NCI-H345 treated with DMSO at 0.1 percent for 48 hours (cell line): Measurements from ENCODE around the gene CD99L2.

ENCODE experiments used
- DNase-seq: peaks from one replicate; lab custom pipeline; 2025; ENCODE audit not compliant: unreplicated experiment; lab: John Stamatoyannopoulos, UW

CD99L2 gene

DNA sequence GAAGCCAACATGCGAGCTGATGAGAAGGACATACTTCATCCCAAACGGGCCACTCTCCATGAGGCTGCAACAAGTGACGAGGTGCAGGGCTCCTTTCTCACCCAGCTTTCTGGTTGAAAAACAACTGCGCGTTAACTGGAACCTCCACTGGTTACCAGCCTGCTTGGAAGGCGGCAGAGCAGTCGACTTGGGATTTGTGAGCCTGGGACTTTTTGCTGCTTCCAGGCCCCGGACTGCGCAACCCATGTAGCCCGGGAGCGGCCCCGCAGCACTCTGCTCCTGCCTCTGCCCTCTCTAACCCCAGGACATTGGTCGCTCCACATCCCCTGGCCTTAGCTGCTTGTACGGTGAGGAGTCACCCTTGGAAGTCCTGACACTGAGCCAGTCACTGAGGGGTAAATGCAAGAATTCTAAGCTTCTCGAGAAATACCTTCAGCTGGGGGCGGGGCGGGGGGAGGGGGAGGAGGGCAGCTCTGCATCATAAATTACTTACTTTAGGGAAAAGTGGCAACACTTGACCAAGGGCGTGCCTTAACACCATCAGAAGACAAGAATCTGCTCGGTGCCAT, 132.6 kb downstream of the CD99L2 start:
- DNase-seq = no peak

DNA sequence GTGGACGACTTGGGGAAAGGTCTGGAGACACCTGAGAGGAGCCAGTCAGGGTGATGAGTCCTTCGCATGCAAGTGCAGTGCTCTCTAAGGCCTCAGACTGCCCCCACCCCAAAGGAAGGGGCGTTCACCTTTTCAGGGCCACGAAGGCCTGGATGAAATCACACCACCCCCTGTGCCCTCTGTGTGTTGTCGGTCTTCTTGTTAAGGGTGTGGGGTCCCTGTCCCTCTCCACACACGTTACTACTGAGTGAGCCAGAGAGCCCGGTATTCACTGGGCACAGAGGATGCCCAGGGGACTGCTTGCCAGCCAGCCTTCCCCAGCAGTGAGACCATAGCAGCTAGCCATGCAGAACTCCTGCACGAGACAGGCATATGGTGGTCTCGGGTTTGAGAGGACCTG, 133.2 kb downstream of the CD99L2 start:
- no peak for DNase-seq

DNA sequence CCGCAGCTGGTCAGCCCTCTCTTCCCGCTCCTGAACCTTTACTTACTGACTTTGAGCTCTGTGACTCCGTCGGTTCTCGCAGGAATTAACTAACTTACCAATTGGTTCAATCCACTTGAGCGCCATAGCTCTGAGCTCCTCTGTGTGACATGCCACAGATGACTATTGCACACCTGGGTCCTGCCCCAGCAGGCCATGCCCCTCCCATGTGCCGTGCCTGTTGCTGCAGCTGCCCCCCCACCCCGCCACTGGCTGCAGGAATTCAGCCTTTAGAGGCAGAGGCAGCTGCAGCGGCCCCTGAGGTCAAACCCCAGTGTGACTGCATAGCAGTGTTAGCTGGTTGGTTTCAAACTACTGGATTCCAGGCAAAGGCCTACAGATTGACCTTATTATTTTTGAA, 134.7 kb downstream of the CD99L2 start:
- no peak for DNase-seq

DNA sequence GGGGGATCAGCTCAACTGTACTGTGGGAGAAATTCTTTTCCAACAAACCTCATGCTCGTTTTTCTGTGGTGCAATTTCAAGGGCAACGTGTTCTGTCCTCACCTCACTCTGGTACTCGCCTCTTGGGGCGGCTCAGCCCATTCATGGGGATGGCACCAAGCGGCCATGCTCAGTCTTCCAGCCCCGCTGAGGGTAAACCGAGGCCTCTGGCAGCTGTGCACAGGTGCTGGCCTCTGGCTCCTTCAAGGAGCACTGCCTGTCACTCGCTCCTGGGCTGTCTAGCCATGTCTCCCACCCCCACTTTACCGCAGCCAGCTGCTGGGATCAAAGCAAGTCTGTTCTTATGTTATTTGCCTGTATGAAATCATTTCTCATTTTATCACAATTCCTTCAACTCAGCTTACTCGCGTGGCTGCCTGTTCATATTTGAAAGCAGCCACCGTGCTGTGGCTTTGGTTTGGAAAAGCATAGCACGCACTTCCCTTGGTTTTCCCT, 135.1 kb downstream of the CD99L2 start:
- no peak for DNase-seq

DNA sequence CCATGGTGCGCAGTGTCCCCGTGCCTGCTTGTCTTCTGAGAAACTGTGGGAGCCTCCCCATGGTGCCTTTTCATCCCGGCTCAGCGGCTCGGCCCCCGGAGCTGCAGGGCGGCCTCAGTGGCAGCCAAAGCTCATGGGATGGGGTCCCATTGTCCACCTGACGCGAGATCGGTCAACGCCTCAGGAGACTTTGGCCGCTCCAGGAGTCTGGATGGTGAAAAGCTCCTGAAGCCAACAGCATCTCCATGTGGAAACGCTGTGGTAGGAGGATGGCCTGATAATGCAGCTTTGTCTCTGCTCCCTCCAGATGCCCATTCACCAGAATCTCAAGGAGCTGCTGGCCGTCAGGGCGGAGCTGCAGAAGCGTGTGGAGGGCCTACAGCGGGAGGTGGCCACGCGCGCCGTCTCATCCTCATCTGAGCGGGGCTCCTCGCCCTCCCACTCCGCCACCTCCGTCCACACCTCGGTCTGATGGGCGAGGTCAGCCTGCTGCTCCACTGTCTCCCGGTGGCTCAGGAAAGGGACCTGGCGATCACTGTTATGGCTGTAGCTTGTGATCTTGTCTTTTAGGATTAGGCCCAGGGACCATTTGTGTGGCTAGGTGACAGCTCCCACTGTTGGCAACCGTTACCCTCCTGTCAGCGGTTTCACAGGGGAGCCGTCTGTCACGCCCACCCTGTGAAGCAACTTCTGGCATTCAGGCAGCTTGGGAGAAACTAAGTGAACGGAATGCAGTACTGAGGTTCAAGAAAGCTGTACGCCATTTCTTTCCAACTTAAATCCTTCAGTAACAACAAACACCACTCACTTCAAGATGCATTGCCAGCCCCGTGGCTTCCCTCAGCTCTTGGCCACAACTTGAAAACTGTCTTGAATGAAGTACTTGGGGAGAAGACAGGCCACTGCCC, 136.0 kb downstream of the CD99L2 start:
- DNase-seq = no peak

DNA sequence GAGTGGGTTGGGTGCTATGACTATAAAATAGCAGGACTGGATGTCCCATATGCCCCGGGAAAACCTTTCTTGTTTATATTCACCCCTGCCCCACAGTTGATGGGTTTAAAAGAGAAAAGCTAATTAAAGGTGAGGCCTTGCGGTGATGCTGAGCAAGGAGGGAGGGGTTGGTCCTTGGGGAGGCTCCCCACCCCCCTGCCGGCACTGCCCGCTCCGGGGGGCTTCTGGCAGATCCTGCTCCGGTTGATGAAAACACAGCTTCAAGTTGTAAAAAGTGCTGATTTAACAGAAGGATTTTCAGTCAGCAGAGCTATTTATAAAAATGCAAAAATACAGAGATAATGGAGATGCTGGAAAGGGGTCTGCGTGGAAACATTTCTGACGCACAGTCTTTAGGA, 136.7 kb downstream of the CD99L2 start:
- no peak for DNase-seq

DNA sequence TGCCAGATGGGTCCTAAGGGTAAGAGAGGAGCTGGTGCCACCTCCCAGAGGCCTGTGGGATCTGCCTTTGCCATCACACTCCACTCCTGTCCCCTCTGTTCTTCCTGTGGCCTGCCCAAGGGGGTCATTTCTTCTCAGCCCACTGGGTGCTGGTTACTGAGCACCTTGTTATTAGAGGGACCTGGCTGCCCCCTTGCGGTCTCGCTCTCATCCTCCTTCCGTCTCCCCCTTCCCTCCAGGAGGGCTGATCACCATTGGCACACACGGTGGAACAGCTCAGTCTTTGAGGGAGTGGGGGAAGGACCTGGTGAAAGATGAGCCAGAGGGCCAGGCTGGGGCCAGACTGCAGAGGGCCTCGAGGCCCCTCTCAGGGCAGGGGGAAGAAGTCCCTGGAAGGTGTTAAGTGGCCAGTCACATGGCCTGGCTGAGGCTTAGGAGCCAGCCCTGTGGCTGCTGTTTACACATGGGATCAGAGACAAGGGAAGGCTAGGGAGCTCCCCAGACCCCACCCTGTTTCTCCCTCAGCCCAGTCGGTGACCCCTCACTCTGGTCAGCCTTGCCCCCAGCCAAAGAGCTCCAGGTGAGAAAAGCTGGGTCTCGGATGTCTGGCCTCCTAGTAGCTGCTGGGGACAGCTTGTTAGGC, 137.2 kb downstream of the CD99L2 start:
- DNase-seq = no peak

DNA sequence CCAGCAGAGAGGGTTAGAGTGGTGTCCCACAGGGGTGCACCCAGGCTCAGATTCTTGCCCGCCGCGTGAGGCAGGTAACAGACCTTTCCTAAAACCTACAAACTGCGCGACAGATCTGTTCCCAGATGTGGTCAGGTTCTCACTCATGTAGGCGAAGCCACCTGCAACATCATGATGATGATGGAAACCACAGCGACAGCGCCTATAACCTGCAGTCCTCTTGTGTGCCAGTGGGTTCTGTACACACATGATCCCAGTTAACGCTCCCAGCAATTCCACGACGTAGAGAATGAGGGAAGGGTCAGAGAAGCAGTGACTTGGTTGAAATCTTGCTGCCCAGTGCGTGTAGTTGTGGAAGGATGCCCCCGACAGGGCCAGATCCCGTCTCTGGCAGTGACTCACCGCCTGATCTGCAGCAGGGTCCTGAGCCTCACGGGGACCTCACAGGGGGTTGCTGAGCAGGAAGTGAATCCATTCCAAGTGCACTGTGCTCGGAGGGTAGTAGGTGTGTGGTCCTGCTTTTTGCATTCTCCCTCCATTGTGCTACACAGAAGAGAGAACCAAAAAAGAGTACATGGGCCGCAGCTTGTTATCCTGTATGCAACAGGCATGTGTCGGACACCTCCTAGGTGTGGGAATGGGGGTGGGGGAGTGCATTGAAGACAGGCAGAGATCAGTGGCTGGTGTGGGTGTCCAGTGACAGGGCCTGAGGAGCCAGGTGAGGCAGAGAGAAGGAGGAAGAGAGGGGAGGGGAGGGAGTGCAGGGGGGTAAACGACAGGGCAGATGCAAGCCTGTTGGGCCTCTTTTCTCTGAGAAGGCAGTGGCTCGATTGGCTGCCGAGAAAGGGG, 138.7 kb downstream of the CD99L2 start:
- DNase-seq = no peak

DNA sequence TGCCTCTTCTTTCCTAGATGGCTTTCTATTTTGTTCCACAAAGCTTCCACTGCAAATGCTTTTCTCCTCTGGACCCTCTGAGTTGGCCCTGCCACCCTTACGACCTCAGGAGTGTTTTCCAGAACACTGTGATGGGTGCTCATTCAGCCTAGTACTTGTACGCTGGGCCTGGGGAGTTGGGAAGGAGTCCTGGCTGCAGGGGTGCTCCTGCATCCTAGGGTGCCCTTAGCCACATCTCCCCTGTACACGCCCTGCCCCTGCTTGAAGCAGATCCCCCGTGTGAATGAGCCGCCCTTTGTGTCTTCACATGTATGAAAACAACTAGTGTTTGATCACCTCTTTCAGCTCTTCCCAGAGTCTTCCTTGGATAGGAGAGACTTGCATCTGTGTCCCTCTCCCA, 141.1 kb downstream of the CD99L2 start:
- no peak for DNase-seq

DNA sequence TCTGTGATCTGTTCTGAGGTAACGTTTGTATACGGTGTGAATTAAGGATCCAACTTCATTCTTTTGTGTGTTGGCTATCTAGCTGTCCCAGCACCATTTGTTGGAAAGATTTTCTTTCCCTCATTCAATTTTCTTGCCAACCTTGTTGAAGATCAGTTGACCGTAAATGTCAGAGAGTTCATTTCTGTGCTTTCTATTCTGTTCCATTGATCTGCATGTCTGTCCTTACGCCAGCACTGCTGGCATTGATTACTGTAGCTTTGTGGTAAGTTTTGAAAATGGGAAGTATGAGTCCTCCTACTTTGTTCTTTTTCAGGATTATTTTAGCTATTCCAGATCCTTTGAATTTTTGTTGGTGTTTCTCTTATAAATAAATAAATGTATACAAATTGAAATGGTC, 144.5 kb downstream of the CD99L2 start:
- DNase-seq = no peak

DNA sequence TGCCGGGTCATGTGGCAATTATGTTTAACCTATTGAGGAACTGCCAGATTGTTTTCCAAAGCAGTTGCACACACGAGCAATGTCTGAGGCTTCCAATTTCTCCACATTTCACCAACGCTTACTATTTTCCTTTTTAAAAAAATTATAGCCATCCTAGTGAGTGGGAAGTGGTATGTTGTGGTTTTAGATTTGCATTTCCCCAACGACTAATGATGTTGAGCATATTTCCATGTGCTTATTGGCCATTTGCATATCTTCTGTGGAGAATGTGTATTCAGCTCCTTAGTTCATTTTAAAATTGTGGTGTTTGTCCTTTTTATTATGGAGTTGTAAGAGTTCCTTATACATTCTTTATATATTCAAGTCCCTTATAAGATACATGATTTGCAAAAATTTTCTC, 145.1 kb downstream of the CD99L2 start:
- no peak for DNase-seq

DNA sequence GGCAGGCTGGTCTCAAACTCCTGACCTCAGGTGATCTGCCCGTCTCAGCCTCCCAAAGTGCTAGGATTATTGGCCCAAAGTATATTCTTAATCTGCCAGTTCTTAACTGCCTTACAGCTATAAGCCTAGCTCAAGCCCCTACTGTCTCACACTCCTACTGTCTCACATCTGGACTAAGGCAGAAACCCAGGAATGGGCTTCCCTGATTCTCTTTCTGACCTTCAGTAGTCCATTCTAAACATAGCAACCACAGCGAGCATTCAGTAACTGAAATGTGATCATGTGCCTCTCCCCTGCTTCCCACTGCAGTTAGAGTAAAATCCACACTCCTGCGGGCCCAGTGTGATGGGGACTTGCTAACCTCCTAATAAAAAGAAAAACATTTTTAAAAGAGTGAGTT, 146.3 kb downstream of the CD99L2 start:
- DNase-seq = no peak

DNA sequence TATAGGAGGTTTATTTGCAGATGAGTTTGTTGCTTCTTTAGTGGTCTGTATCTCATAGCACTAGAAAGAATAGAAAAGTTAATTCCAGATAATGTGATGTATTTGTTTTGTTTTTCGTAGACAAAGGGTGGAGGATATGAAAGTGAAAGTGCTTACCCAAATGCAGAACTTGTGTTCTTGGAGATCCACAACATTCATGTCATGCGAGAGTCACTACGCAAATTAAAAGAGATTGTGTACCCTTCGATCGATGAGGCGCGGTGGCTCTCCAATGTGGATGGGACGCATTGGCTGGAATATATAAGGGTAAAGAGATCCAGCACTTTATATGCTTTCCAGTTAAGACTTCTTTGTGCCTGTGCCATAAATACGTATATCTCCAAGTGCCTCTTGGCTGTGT, 162.0 kb downstream of the CD99L2 start:
- DNase-seq = no peak

DNA sequence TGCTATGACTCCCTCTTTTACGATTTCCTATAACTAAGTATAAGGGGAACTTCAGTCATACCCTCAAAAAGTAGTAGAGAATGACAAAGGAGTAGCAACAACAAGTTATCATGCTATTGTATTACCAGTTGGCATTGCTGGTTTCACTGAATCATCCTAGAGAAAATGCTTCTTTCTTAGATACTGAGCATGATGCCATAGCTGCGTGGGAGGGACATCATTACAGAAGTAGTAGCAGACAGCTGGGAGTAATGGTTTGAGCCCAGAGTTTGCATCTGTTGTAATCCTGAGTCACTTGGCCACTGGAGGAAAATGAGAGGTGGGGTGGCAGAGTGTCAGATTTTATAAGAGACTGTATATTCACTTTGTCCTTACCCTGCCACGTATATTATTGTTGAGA, 166.7 kb downstream of the CD99L2 start:
- DNase-seq = no peak

DNA sequence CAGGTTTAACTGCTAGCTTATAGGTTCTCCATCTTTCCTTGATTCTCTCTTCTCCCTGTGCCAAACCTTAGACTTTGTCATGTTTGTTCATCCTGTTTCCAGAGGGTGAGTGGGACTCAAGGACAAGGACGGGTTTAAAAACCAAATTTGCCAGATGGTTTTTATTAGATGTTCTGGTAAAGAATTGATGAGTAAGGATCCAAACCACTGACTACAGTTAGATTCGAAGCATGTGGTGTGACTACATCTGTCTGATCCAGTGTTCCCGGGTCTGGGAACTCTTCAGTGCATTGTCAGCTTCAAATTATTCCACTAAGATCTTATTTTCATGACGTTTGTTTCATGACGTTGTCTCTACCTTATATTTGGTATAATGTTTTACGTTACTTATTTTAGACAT, 167.7 kb downstream of the CD99L2 start:
- DNase-seq = no peak

DNA sequence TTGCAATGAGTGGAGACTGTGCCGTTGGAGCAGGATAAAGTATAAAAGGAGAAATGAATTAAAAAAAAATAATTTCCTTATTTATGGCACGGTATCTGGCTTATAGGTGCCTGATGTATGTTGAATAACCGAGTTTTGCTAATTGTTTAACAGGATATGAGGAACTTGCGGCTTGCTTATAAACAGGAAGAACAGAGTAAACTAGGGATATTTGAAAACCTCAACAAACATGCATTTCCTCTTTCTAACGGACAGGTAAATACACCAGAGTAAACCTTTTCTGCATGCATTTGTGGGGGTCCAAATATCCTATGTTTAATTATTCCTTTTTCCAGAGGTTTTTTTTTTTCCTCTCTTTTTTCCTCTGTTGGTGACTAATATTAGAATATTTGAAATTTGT, 168.5 kb downstream of the CD99L2 start:
- DNase-seq = no peak

DNA sequence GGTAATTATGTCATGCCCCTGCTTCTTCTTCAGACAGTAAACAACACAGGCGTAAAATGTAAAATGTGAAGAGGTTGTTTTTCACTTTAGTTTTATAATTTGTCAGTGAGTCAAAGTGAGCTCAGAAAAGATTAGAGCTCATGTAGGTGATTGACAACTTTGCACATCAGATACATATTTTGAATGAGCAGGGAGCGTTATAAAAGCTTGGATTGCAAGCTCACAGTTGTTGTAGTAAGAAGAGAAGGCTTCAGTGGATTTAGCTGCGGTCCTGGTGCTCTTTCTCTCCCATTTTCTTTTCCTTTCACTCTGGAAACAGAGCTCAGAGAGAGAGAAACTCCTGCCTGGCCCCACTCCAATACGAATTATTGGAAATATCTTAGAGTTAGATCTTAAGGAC, 178.8 kb downstream of the CD99L2 start:
- no peak for DNase-seq
